Activated CD8-positive, alpha-beta memory T cell treated with anti-CD3 and anti-CD28 coated beads for 36 hours (primary cell): ENCODE measurements around the gene NOL11. TPM values are rescaled to one million over a fixed set of nuclear protein-coding genes. Genes with fewer than 3 reads are reported as not detected.
"Not testable (repeated sequence)": the region's sequence is repeated elsewhere in the genome, so short reads cannot be mapped to it uniquely, and the experiment has no call there.

Experiments used
- CTCF ChIA-PET: fragments of 350-600 bp; sonication (Branson Sonifier 250); formaldehyde crosslinking; loops from one replicate; lab custom pipeline; 2021; ENCODE audit warnings: antibody characterized with exemption; lab: Charles Lee
- POLR2A ChIA-PET: fragments of 350-600 bp; sonication (Branson Sonifier 250); formaldehyde crosslinking; loops from one replicate; lab custom pipeline; 2021; ENCODE audit warnings: antibody characterized with exemption; lab: Charles Lee
- total RNA-seq, 2 experiments: library from RNA; stranded (reverse); gene quantifications; one replicate each; pipeline ENCODE4 v1.2.3, GENCODE V29; 2021

The NOL11 gene
- total RNA-seq, 2 experiments from 2014 or later, result 99.2 to 99.9 TPM

GRCh38 chr17:67742025-67742424, 24.3 kb downstream of the NOL11 start:
- CTCF ChIA-PET, result interaction anchor here (0.6 kb wide), 1 partner anchor 102 kb away, joined by 3 read pairs; no protein-coding TSS in a partner anchor
- POLR2A ChIA-PET, result no interaction called here

- CTCF ChIA-PET, result no interaction called here
- POLR2A ChIA-PET, result no interaction called here
These were observed 29.2 kb downstream of the NOL11 start for GRCh38 chr17:67746704-67747571.

GRCh38 chr17:67747681-67748235, 30.0 kb downstream of the NOL11 start:
- POLR2A ChIA-PET, result no interaction called here
- CTCF ChIA-PET, result no interaction called here

GRCh38 chr17:67750067-67750466, 32.3 kb downstream of the NOL11 start:
- ChIA-PET CTCF (no interaction called here), POLR2A (no interaction called here)

GRCh38 chr17:67751101-67752074, 33.7 kb downstream of the NOL11 start:
- ChIA-PET POLR2A (no interaction called here), CTCF (no interaction called here)

GRCh38 chr17:67752160-67752559, 34.4 kb downstream of the NOL11 start:
- CTCF ChIA-PET, result not testable (repeated sequence)

GRCh38 chr17:67753026-67753425, 35.3 kb downstream of the NOL11 start:
- CTCF ChIA-PET, result no interaction called here
- POLR2A ChIA-PET, result no interaction called here

More at GRCh38 chr17:67752160-67752559, 34.4 kb downstream of the NOL11 start:
- POLR2A ChIA-PET, result interaction anchor here (0.6 kb wide), 1 partner anchor 1684 kb away, joined by 3 read pairs; no protein-coding TSS in a partner anchor

- CTCF ChIA-PET, result no interaction called here
- POLR2A ChIA-PET, result no interaction called here
These were observed 36.3 kb downstream of the NOL11 start for GRCh38 chr17:67754001-67754400.

GRCh38 chr17:67754686-67755085, 37.0 kb downstream of the NOL11 start:
- POLR2A ChIA-PET, CTCF ChIA-PET: not testable (repeated sequence)

GRCh38 chr17:67756766-67757165, 39.0 kb downstream of the NOL11 start:
- ChIA-PET CTCF (interaction anchor here (0.6 kb wide), 2 partner anchors 202 to 1467 kb away, joined by 3 to 4 read pairs; no protein-coding TSS in a partner anchor), POLR2A (interaction anchor here (0.6 to 0.7 kb wide), 2 partner anchors 8 to 392 kb away, joined by 3 to 7 read pairs; no protein-coding TSS in a partner anchor)

- POLR2A ChIA-PET, result no interaction called here
- CTCF ChIA-PET, result no interaction called here
These were observed 41.8 kb downstream of the NOL11 start for GRCh38 chr17:67759355-67760171.

GRCh38 chr17:67765623-67766022, 47.9 kb downstream of the NOL11 start:
- POLR2A ChIA-PET, result no interaction called here
- CTCF ChIA-PET, result no interaction called here

GRCh38 chr17:67769231-67769630, 51.5 kb downstream of the NOL11 start:
- ChIA-PET POLR2A (no interaction called here), CTCF (no interaction called here)

GRCh38 chr17:67770539-67770938, 52.8 kb downstream of the NOL11 start:
- POLR2A ChIA-PET, result no interaction called here
- CTCF ChIA-PET, result interaction anchor here (0.7 kb wide), 1 partner anchor 320 kb away, joined by 3 read pairs; no protein-coding TSS in a partner anchor

- ChIA-PET POLR2A (no interaction called here), CTCF (no interaction called here)
These were observed 54.9 kb downstream of the NOL11 start for GRCh38 chr17:67772679-67773078.

GRCh38 chr17:67773246-67773645, 55.5 kb downstream of the NOL11 start:
- ChIA-PET POLR2A (no interaction called here), CTCF (no interaction called here)

GRCh38 chr17:67779098-67779672, 61.4 kb downstream of the NOL11 start:
- CTCF ChIA-PET, result interaction anchor here (0.6 to 1.2 kb wide), 2 partner anchors 12 to 529 kb away, joined by 3 to 5 read pairs; no protein-coding TSS in a partner anchor
- POLR2A ChIA-PET, result no interaction called here
